NT2/D1 (cell line): ENCODE data around the gene RPS6KB2.

ENCODE experiments used
- YY1 ChIP-seq: IDR thresholded peaks from 2 replicates; pipeline ENCODE4 v1.6.1; 2011; ENCODE audit not compliant: insufficient read length, insufficient read depth
- ZNF274 ChIP-seq: IDR thresholded peaks from 2 replicates; pipeline ENCODE4 v1.6.1; 2011; ENCODE audit warnings: mild to moderate bottlenecking, low read depth, low read length

DNA sequence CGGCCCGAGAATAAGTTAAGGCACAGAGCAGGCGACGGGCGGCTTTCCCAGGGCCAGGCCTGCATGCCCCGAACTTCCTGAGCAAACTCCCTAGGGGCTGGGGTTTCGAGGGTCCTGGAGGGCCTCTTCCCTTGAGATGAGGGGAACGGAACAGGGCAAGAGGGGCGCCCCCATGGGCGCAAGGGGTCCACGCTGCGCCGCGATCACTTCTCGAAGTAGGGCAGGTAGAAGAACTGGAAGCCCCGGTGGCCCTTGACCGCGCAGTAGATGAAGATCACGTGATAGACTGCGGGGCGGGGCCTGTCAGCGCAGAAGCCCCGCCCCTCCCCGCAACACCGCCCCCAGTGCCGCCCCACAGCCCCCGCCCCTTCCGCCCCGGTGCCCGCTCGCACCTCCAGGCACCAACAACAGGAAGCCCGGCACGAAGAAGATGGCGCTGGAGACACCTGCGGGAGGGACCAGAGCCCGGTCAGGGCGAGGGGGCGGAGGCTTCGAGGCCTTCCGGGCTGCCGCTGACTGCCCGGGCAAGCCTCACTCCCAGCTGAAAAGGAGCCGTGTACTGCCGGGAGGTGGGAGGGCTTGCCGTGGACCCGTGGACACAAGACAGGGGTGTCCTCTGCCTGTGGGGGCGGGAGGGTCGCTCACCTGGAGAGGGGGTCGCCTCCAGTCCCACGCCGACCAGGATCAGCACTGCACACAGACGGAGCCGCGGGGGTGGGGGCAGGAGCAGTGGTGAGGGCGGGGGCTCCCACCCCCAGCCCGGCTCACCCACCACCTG, 36.3 kb downstream of the RPS6KB2 start:
- TF ChIP-seq YY1 (peak; percentile 39), ZNF274 (no peak)
